RWPE1 (cell line): ENCODE results near the gene ZNF423.
A peak's percentile ranks its signal among the peaks of the same experiment; 100 is the strongest.

Source experiments
- CTCF ChIA-PET: fragments of 350-600 bp; sonication (Branson Sonifier 250); formaldehyde crosslinking; extraction: SDS; loops from one replicate; lab custom pipeline; 2021; lab: Yijun Ruan, JAX
- POLR2A ChIA-PET: fragments of 400-600 bp; formaldehyde crosslinking; extraction: SDS; loops from one replicate; lab custom pipeline; 2020; ENCODE audit warnings: antibody characterized with exemption; ENCODE audit not compliant: low non-redundant PET; lab: Yijun Ruan, JAX
- DNase-seq: peaks from one replicate; pipeline ENCODE4 v3.0.0; 2012; ENCODE audit warnings: low spot score
- H3K27ac ChIP-seq: fragments of 450-650 bp; 2 replicates; pipeline ENCODE4 v1.5.1; 2017
- TF ChIP-seq, protein P1 (sequence below): fragments of 450-650 bp; conservative IDR thresholded peaks from 2 replicates; pipeline ENCODE4 v1.5.1; 2017; ENCODE audit warnings: low read depth, mild to moderate bottlenecking

Gene ZNF423

DNA sequence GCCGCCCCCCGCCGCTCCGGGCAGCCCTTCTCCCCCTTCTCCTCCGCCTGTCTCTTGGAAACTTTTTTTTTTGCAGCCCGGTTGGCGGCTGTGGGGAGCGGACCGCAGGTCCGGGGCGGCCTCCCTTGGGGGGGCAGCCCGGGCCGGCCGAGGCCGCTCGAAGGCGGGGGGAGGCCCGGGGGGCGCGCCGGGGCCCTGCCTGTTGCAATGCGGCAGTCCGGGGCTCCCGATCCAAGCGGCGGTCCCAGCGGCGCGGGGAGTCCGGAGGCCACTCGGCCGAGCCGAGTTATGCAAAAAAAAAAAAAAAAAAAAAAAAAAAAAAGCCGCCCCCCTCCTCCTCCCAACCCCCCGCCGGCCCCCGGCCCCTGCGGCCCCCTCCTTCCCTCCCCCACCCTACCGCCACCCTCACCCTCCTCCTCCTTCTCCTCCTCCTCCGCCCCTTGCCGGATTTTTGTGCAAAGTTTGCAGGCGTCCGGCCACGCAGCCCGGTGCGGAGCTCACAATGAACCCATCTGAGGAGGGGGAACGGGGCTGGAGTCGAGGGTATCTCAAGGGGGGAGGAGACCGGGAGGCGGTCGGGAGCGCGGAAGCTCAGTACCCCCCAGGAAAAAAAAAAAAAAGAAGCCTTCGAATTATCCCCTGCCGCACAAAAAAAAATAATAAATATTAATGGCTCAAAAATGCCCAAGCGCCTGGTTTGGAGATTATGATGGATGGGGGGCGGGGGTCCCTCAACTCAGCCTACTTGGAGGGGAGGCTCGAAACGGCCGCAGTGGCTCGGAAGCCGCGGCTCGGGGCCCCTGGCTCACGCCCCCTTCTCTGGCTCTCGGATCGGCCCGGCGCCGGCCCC, at the start of gene ZNF423:
ZNF423 (minus strand) TSS at position 291 of the 850 bp plus-strand sequence. CDS start 338 bp downstream, outside the sequence.
- POLR2A ChIA-PET = no interaction called here

DNA sequence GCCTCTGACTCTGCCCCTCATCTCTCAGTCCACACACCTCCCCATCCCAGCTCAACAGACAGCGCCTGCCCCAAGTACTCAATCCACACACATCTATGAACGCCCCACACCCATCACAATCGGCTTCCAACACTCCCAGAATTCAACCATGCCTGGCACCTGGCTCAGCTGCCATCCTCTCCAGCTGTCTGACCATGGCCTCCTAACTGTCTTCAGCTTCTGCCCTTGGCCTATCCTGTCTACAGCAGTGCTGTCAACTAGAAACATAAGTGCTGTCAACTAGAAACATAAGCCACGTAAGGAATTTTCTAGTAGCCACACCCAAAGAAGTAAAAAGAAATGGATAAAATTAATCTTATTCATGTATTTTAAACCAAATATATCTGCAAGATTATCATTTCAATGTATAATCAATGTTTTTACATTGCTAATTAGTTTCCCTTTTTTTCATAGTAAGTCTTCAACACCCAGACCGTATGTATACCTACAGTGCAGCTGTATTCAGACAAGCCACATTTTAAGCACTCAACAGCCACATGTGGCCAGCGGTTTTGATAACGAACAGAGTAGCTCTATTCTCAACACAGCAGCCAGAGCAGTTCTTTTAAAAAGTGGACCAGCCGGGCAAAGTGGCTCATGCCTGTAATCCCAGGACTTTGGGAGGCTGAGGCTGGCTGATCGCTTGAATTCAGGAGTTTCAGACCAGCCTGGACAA, 48.6 kb upstream of the ZNF423 start:
- CTCF ChIA-PET = no interaction called here
- POLR2A ChIA-PET = no interaction called here
- TF ChIP-seq, protein P1, sequence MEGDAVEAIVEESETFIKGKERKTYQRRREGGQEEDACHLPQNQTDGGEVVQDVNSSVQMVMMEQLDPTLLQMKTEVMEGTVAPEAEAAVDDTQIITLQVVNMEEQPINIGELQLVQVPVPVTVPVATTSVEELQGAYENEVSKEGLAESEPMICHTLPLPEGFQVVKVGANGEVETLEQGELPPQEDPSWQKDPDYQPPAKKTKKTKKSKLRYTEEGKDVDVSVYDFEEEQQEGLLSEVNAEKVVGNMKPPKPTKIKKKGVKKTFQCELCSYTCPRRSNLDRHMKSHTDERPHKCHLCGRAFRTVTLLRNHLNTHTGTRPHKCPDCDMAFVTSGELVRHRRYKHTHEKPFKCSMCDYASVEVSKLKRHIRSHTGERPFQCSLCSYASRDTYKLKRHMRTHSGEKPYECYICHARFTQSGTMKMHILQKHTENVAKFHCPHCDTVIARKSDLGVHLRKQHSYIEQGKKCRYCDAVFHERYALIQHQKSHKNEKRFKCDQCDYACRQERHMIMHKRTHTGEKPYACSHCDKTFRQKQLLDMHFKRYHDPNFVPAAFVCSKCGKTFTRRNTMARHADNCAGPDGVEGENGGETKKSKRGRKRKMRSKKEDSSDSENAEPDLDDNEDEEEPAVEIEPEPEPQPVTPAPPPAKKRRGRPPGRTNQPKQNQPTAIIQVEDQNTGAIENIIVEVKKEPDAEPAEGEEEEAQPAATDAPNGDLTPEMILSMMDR = no peak
- no peak overlapping the region for H3K27ac ChIP-seq
- no peak for DNase-seq

More for the DNA sequence above, at the start of gene ZNF423:
- CTCF ChIA-PET = interaction anchor here (0.6 to 2.4 kb wide), 4 partner anchors 15 to 1676 kb away, joined by 3 to 12 read pairs (median 4); no protein-coding TSS in a partner anchor
- TF ChIP-seq, protein P1 = no peak
- H3K27ac ChIP-seq = peak within 1 kb of the TSS; percentile 46
- no peak for DNase-seq

GRCh38 chr16:49902908-49903307, 47.0 kb upstream of the ZNF423 start:
- TF ChIP-seq, protein P1 = no peak
- no peak overlapping the region for H3K27ac ChIP-seq
- no peak for DNase-seq
- POLR2A ChIA-PET = no interaction called here
- CTCF ChIA-PET = interaction anchor here (0.6 kb wide), 1 partner anchor 35 kb away, joined by 4 read pairs; no protein-coding TSS in a partner anchor

GRCh38 chr16:49901711-49902110, 45.8 kb upstream of the ZNF423 start:
- POLR2A ChIA-PET = no interaction called here
- no peak overlapping the region for H3K27ac ChIP-seq
- CTCF ChIA-PET = interaction anchor here (0.5 to 1.0 kb wide), 4 partner anchors 20 to 554 kb away, joined by 3 to 5 read pairs (median 3); no protein-coding TSS in a partner anchor

GRCh38 chr16:49900875-49901274, 45.0 kb upstream of the ZNF423 start:
- no peak overlapping the region for H3K27ac ChIP-seq
- ChIA-PET CTCF (interaction anchor here (0.5 to 1.0 kb wide), 3 partner anchors 21 to 555 kb away, joined by 3 read pairs; no protein-coding TSS in a partner anchor), POLR2A (no interaction called here)
- DNase-seq = no peak
- TF ChIP-seq, protein P1 = no peak

More at GRCh38 chr16:49901711-49902110, 45.8 kb upstream of the ZNF423 start:
- DNase-seq = no peak
- TF ChIP-seq, protein P1 = no peak
